Pons (tissue), 1 donor: Measurements from ENCODE around the gene EML5.

ENCODE experiments used
- DNase-seq: peaks from one replicate; pipeline ENCODE4 v3.0.0-alpha.2; 2016; ENCODE audit warnings: low spot score

The EML5 gene

DNA sequence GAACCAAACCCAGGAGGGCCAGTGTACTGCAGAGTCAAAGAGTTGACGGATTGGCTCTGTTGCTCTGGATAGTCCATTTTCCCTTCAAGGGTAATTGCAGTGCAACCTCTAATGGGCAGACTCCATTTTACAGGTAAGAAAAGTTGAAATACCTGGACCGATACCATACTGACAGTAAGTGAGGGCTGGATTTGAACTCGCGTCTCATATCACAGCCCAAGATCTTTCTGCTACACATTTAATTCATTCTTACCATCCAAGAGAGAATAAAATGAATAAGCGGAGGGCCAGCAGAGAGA lies 230.3 kb downstream of the EML5 start:
- no peak for DNase-seq
